ENCODE results near the gene ETV4. TPM values are rescaled to one million over a fixed set of nuclear protein-coding genes. Genes with fewer than 3 reads are reported as not detected.

Gene ETV4
- total RNA-seq, 4 donors from 2014 or later, result 0.29 to 0.67 (median 0.42) TPM; not detected in 1

DNA sequence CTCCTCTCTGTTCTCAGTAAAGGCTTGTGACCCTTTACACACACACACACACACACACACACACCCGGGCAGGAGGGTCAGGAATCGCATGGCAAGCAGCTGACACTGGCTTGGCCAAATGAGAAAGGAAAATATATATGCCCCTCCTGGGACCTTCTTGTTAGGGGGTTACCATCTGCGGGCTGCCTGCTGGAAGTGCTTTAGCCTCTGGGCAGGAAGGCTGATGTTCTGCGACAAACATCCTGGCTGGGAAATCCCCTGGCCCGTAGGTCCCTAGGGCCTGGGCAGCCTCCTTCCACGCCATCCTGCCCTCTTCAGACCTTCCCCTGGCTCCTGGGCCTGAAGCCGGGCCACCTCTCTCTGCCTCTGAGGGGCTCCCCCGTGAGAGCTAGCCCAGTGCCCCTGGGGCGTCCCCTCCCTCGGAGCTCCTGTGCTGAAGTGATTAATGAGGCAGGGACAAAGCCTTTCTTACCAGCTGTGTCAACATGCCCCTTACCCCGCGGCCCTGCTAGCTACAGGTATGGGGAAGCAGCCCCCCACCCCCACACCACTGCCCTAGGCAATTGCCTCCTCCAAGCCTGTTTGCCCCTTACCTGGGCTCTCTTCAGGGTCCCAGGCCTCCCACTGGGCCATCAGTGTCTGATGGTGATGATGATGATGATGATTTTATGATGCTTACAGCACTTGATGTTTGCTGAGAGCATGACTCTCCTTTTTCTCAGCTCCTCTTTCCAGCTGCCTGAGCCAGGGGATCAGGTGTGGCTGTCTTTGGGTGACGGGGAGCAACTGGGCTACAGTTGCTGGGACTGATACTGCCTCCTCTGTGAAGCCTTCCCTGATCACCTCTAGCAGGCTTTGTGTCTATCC lies 32.8 kb upstream of the ETV4 start:
- H3K36me3 ChIP-seq, result no peaks in the 10 kb centered on the region
- no peaks in the 10 kb centered on the region for H3K9me3 ChIP-seq
- no peak for DNase-seq
- intact Hi-C loops (cut with DNase I; ENCODE audit: low total_unique reads) (no loop called here), in situ Hi-C loops (cut with MboI; ENCODE audit: low sequenced_read_pairs in 4 of 4) (loop anchor here (5.0 to 10.0 kb wide), 2 partner anchors 93 to 176 kb away; partner anchors contain the start of gene SOST (in 1 of the 4))
- no peaks in the 10 kb centered on the region for H3K27me3 ChIP-seq
- peak in 1 of 2 donors; percentile 30 for ATAC-seq
- H3K27ac ChIP-seq, result peak overlapping the region in 3 of 4 donors; percentile 52 to 67 (median 54)
- TF ChIP-seq, protein P1, sequence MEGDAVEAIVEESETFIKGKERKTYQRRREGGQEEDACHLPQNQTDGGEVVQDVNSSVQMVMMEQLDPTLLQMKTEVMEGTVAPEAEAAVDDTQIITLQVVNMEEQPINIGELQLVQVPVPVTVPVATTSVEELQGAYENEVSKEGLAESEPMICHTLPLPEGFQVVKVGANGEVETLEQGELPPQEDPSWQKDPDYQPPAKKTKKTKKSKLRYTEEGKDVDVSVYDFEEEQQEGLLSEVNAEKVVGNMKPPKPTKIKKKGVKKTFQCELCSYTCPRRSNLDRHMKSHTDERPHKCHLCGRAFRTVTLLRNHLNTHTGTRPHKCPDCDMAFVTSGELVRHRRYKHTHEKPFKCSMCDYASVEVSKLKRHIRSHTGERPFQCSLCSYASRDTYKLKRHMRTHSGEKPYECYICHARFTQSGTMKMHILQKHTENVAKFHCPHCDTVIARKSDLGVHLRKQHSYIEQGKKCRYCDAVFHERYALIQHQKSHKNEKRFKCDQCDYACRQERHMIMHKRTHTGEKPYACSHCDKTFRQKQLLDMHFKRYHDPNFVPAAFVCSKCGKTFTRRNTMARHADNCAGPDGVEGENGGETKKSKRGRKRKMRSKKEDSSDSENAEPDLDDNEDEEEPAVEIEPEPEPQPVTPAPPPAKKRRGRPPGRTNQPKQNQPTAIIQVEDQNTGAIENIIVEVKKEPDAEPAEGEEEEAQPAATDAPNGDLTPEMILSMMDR (IDR thresholded peaks at IDR 0.05 in 4 of 5, conservative IDR thresholded peaks at IDR 0.05 in 1 of 5), result no peak
- TF ChIP-seq POLR2A (IDR thresholded peaks at IDR 0.05), result no peak
- H3K4me1 ChIP-seq, result peaks cover 13 to 29% of the 10 kb centered on the region in 2 donors
- H3K4me3 ChIP-seq, result no peak overlapping the region

DNA sequence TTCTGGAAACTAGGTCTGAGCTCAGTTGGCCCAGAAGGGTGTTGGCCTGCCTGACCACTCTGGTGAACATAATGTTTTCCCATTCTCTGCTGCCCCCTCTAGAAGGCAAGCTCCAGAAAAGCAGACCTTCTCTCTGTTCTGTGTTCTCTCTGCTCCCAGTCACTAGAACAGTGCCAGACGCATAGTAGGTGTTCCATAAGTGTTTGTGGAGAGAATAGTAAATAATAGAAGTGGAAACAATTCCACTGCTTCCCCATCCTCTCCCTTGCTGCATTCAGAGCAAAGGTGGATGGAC lies 32.2 kb upstream of the ETV4 start:
- TF ChIP-seq, protein P1 (IDR thresholded peaks at IDR 0.05 in 4 of 5, conservative IDR thresholded peaks at IDR 0.05 in 1 of 5), result no peak
- TF ChIP-seq POLR2A (IDR thresholded peaks at IDR 0.05), result no peak
- ATAC-seq (no peak), DNase-seq (no peak)
- no peaks in the 10 kb centered on the region for H3K36me3 ChIP-seq
- H3K9me3 ChIP-seq, result no peaks in the 10 kb centered on the region
- intact Hi-C loops (cut with DNase I; ENCODE audit: low total_unique reads) (no loop called here), in situ Hi-C loops (cut with MboI; ENCODE audit: low sequenced_read_pairs in 4 of 4) (loop anchor here (5.0 to 10.0 kb wide), 2 partner anchors 94 to 176 kb away; partner anchors contain the start of gene SOST (in 1 of the 4))
- H3K4me1 ChIP-seq, result peaks cover 13 to 29% of the 10 kb centered on the region in 2 donors
- no peaks in the 10 kb centered on the region for H3K27me3 ChIP-seq
- H3K27ac ChIP-seq, result peak overlapping the region in 3 of 4 donors; percentile 52 to 67 (median 54)
- no peak overlapping the region for H3K4me3 ChIP-seq

DNA sequence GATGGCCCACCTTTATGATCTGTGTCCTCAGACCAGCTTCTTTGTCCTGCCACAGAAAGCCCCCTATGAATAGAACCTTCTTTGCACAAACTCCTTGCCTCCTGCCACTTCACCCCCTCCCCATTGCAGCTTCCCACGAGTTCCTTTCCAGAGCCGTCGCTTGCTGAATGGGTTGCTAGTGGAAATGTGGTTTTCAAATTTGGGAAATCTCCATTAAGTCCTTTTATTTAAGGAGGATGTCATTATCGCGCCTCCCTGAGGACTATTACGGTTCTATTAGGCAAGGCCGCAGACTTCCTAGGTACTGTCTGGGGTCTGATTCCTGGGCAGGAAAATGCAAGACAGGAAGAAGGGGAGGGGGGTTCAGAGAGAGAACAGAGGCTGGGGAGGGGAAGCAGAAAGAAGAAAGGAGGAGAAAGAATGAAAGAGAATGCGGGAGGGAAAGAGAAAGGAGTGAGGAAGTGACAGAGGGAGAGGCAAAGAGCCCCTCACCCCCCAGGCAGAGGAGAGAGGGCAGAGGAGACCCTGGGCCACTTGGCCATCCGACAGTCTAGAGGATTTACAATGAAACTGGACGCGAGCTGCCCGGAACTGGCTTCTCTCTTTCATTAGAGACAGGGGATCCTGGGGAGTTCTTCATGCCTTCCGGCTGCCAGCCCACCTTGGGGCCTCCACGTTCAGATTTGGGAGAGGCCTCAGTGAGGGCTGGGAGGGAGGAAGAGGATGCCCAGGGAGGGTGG lies 31.7 kb upstream of the ETV4 start:
- Histone ChIP-seq H3K4me3 (no peak overlapping the region), H3K36me3 (no peaks in the 10 kb centered on the region), H3K27me3 (no peaks in the 10 kb centered on the region), H3K4me1 (peaks cover 13 to 29% of the 10 kb centered on the region in 2 donors), H3K9me3 (no peaks in the 10 kb centered on the region), H3K27ac (peak overlapping the region in 3 of 4 donors; percentile 52 to 67 (median 54))
- intact Hi-C loops (cut with DNase I; ENCODE audit: low total_unique reads) (loop anchor here (2.0 kb wide), 1 partner anchor 183 kb away; no protein-coding TSS in a partner anchor), in situ Hi-C loops (cut with MboI; ENCODE audit: low sequenced_read_pairs in 4 of 4) (loop anchor here (5.0 to 10.0 kb wide), 2 partner anchors 94 to 177 kb away; partner anchors contain the start of gene SOST (in 1 of the 4))
- ATAC-seq, result no peak
- DNase-seq, result no peak
- no peak for TF ChIP-seq POLR2A (IDR thresholded peaks at IDR 0.05)
- TF ChIP-seq, protein P1 (IDR thresholded peaks at IDR 0.05 in 4 of 5, conservative IDR thresholded peaks at IDR 0.05 in 1 of 5), result no peak

DNA sequence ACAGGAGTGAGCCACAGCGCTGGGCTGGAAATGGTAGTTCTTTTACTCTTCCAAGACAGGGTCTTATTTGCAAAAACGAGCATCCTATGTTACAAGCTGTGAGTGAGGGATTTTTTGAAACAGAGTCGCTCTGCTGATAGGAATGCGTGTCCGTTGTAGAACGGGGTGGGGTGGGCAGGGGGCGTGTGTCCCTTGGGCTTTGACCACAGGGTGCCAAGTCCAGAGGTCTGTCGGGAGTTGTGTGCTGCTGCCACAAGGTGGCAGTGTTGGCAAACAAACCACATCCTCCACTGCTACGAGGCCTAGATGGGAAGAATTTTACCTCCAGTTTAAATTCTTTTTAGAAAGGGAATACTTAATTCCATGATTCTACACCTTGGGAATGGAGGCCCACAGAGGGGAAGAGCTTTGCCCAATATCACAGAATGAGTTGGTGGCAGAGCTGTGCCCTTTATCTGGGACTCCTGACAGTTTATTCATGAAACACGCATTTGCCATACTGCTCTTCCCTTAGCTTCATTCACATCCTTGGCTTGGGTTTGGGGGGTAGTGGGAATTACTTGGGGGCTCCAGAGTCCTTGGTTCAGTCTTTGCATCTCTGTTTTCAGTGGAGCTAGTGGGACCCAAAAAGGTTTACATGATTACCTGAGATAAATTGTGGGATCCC lies 30.6 kb upstream of the ETV4 start:
- intact Hi-C loops (cut with DNase I; ENCODE audit: low total_unique reads), result loop anchor here (1.0 to 2.0 kb wide), 2 partner anchors 97 to 184 kb away; no protein-coding TSS in a partner anchor
- ATAC-seq (peak; percentile 70 to 78), DNase-seq (peak; percentile 19 to 31)
- Histone ChIP-seq H3K27me3 (no peaks in the 10 kb centered on the region), H3K4me1 (peaks cover 12 to 26% of the 10 kb centered on the region in 2 donors), H3K27ac (no peak overlapping the region), H3K9me3 (no peaks in the 10 kb centered on the region), H3K36me3 (no peaks in the 10 kb centered on the region), H3K4me3 (no peak overlapping the region)
- in situ Hi-C loops (cut with MboI; ENCODE audit: low sequenced_read_pairs in 4 of 4), result loop anchor here (5.0 to 10.0 kb wide), 2 partner anchors 96 to 178 kb away; partner anchors contain the start of gene SOST (in 1 of the 4)
- no peak for TF ChIP-seq POLR2A (IDR thresholded peaks at IDR 0.05)
- TF ChIP-seq, protein P1 (IDR thresholded peaks at IDR 0.05 in 4 of 5, conservative IDR thresholded peaks at IDR 0.05 in 1 of 5), result peak; percentile 83 to 95 (median 89)
